GM21528 (cell line): ENCODE data around the gene ACOX3.
"Not testable (repeated sequence)": the region's sequence is repeated elsewhere in the genome, so short reads cannot be mapped to it uniquely, and the experiment has no call there.

Experiments
- ATAC-seq: cut with Tn5 transposase; IDR thresholded peaks from one replicate; pipeline ENCODE4 v1.9.1; 2021; ENCODE audit warnings: mild to moderate bottlenecking, moderate library complexity; ENCODE audit not compliant: unreplicated experiment, low FRiP score

ACOX3 gene

GRCh38 chr4:8391071-8391470 lies 49.5 kb downstream of the ACOX3 start:
- no peak for ATAC-seq

- no peak for ATAC-seq
Observed at GRCh38 chr4:8390577-8390976, 49.9 kb downstream of the ACOX3 start.

GRCh38 chr4:8388528-8388870 lies 52.0 kb downstream of the ACOX3 start:
- ATAC-seq: no peak

- no peak for ATAC-seq
Observed at GRCh38 chr4:8387615-8388527, 52.7 kb downstream of the ACOX3 start.

GRCh38 chr4:8387194-8387593 lies 53.3 kb downstream of the ACOX3 start:
- ATAC-seq: no peak

GRCh38 chr4:8386731-8387130 lies 53.8 kb downstream of the ACOX3 start:
- no peak for ATAC-seq

- not testable (repeated sequence) for ATAC-seq
Observed at GRCh38 chr4:8386131-8386530, 54.4 kb downstream of the ACOX3 start.

GRCh38 chr4:8385611-8386010 lies 54.9 kb downstream of the ACOX3 start:
- ATAC-seq: no peak

- ATAC-seq: no peak
Observed at GRCh38 chr4:8385106-8385505, 55.4 kb downstream of the ACOX3 start.

GRCh38 chr4:8384397-8385060 lies 56.0 kb downstream of the ACOX3 start:
- ATAC-seq: no peak

- ATAC-seq: no peak
Observed at GRCh38 chr4:8383451-8384160, 56.9 kb downstream of the ACOX3 start.

- ATAC-seq: no peak
Observed at GRCh38 chr4:8383016-8383415, 57.5 kb downstream of the ACOX3 start.

- ATAC-seq: no peak
Observed at GRCh38 chr4:8381814-8382581, 58.5 kb downstream of the ACOX3 start.

GRCh38 chr4:8380511-8381415 lies 59.8 kb downstream of the ACOX3 start:
- no peak for ATAC-seq

- no peak for ATAC-seq
Observed at GRCh38 chr4:8379771-8380170, 60.8 kb downstream of the ACOX3 start.

- ATAC-seq: no peak
Observed at GRCh38 chr4:8379281-8379680, 61.2 kb downstream of the ACOX3 start.

GRCh38 chr4:8378776-8379175 lies 61.7 kb downstream of the ACOX3 start:
- no peak for ATAC-seq

GRCh38 chr4:8378101-8378724 lies 62.3 kb downstream of the ACOX3 start:
- no peak for ATAC-seq
